ENCODE measurements around the gene UNC13C. TPM values are rescaled to one million over a fixed set of nuclear protein-coding genes. Genes with fewer than 3 reads are reported as not detected.

Gene UNC13C
- polyA plus RNA-seq, 1 donor from 2014 or later: 4.0 TPM

DNA sequence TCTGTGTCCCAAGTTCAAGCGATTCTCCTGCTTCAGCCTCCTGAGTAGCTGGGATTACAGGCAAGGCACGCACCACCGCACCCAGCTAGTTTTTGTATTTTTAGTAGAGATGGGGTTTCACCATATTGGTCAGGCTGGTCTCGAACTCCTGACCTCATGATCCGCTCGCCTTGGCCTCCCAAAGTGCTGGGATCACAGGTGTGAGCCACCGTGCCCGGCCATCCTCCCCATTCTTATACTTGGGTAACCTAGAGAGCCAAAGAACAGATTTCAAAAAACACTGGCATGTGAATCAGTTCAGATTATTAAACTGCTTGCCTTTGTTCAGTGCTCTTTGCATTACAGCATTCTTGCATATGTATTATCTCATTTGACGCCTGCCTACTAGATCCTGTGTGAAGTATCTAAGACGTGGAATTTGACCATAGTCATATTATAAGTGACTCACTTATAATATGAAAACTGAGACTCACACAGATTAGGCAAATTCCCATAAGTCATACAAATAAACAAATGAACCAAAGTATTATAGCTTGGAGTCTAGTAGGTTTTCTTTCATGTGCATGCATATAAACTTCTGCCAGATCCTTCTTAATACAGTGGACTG lies 123.5 kb downstream of the UNC13C start:
- Histone ChIP-seq H3K9me3 (ENCODE audit: low read length) (no peaks in the 10 kb centered on the region), H3K79me2 (replicated peaks; ENCODE audit: insufficient read depth, low read length) (no peaks in the 10 kb centered on the region)
- no peak for TF ChIP-seq TAF1 (IDR thresholded peaks at IDR 0.05; ENCODE audit: low read depth)
- TF ChIP-seq POLR2AphosphoS5 (IDR thresholded peaks at IDR 0.05): no peak
- TF ChIP-seq RAD21 (conservative IDR thresholded peaks at IDR 0.05): no peak

DNA sequence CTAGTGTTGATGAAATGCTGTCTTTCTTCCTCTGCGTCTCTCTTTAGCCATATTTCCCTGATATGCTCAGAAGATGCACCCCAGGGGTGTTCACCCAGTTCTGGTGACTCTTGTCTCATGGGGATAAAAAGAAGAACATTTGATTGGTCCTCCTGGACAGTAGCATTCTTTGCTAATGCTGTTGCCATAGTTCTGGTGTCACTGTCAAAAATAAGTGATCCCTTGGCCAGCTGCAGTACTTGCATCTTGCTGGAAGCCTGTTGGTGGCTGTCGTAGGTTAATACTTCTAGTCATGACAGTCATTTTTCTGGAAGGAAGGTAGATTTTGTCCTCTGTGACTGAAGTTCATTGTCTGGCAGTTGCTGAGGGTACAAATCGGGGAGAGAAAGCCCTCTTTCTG lies 124.5 kb downstream of the UNC13C start:
- Histone ChIP-seq H2AFZ (ENCODE audit: low read depth, low read length) (no peak overlapping the region), H4K20me1 (ENCODE audit: insufficient read depth) (no peaks in the 10 kb centered on the region), H3K27ac (ENCODE audit: low read length) (no peak overlapping the region), H3K4me3 (ENCODE audit: low read length) (no peak overlapping the region), H3K36me3 (ENCODE audit: insufficient read depth, low read length) (no peaks in the 10 kb centered on the region), H3K9me3 (ENCODE audit: low read length) (no peaks in the 10 kb centered on the region), H3K9me2 (ENCODE audit: insufficient read depth, low read length) (no peaks in the 10 kb centered on the region), H3K4me2 (ENCODE audit: low read length) (no peak overlapping the region), H3K27me3 (ENCODE audit: insufficient read depth, low read depth, low read length) (no peaks in the 10 kb centered on the region), H3K9ac (ENCODE audit: low read length) (no peak overlapping the region), H3K79me2 (replicated peaks; ENCODE audit: insufficient read depth, low read length) (no peaks in the 10 kb centered on the region), H3F3A (ENCODE audit: insufficient read depth, low read length, poor library complexity, severe bottlenecking) (no peaks in the 10 kb centered on the region)
- no peak for TF ChIP-seq EP300 (conservative IDR thresholded peaks at IDR 0.05; ENCODE audit: poor library complexity, severe bottlenecking)
- no peak for TF ChIP-seq POLR2AphosphoS5 (IDR thresholded peaks at IDR 0.05)
- TF ChIP-seq, protein P1, sequence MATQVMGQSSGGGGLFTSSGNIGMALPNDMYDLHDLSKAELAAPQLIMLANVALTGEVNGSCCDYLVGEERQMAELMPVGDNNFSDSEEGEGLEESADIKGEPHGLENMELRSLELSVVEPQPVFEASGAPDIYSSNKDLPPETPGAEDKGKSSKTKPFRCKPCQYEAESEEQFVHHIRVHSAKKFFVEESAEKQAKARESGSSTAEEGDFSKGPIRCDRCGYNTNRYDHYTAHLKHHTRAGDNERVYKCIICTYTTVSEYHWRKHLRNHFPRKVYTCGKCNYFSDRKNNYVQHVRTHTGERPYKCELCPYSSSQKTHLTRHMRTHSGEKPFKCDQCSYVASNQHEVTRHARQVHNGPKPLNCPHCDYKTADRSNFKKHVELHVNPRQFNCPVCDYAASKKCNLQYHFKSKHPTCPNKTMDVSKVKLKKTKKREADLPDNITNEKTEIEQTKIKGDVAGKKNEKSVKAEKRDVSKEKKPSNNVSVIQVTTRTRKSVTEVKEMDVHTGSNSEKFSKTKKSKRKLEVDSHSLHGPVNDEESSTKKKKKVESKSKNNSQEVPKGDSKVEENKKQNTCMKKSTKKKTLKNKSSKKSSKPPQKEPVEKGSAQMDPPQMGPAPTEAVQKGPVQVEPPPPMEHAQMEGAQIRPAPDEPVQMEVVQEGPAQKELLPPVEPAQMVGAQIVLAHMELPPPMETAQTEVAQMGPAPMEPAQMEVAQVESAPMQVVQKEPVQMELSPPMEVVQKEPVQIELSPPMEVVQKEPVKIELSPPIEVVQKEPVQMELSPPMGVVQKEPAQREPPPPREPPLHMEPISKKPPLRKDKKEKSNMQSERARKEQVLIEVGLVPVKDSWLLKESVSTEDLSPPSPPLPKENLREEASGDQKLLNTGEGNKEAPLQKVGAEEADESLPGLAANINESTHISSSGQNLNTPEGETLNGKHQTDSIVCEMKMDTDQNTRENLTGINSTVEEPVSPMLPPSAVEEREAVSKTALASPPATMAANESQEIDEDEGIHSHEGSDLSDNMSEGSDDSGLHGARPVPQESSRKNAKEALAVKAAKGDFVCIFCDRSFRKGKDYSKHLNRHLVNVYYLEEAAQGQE (IDR thresholded peaks at IDR 0.05; ENCODE audit: borderline replicate concordance): no peak
- no peak for TF ChIP-seq SMC3 (conservative IDR thresholded peaks at IDR 0.05; ENCODE audit: poor library complexity)

More for the DNA sequence above, 123.5 kb downstream of the UNC13C start:
- H3K27me3 ChIP-seq (ENCODE audit: insufficient read depth, low read depth, low read length): no peaks in the 10 kb centered on the region
- H3K36me3 ChIP-seq (ENCODE audit: insufficient read depth, low read length): no peaks in the 10 kb centered on the region
- H4K20me1 ChIP-seq (ENCODE audit: insufficient read depth): no peaks in the 10 kb centered on the region
- H3K9ac ChIP-seq (ENCODE audit: low read length): no peak overlapping the region
- no peak overlapping the region for H3K27ac ChIP-seq (ENCODE audit: low read length)
- no peak overlapping the region for H3K4me2 ChIP-seq (ENCODE audit: low read length)
- no peak overlapping the region for H3K4me3 ChIP-seq (ENCODE audit: low read length)
- no peaks in the 10 kb centered on the region for H3K9me2 ChIP-seq (ENCODE audit: insufficient read depth, low read length)
- H2AFZ ChIP-seq (ENCODE audit: low read depth, low read length): no peak overlapping the region
- no peaks in the 10 kb centered on the region for H3F3A ChIP-seq (ENCODE audit: insufficient read depth, low read length, poor library complexity, severe bottlenecking)

DNA sequence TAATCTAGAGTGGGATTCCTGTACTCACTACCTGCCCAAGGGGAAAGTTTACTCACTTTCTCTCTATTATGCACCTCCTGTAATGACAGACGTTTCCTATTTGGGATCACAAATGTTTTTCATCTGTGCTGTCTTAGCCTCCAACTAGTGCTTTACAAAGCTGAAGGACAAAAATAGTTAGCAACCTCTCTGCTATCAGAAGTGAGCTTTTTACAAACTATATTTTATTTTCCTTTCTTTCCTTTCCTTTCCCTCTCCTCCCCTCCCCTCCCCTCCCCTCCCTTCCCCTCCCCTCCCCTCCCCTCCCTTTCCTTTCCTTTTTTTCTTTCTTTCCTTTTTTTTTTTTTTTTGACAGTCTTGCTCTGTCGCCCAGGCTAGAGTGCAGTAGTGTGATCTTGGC lies 130.8 kb downstream of the UNC13C start:
- H3K79me2 ChIP-seq (replicated peaks; ENCODE audit: insufficient read depth, low read length): no peaks in the 10 kb centered on the region
- no peaks in the 10 kb centered on the region for H3K9me2 ChIP-seq (ENCODE audit: insufficient read depth, low read length)
- H4K20me1 ChIP-seq (ENCODE audit: insufficient read depth): no peaks in the 10 kb centered on the region
- no peak overlapping the region for H3K9ac ChIP-seq (ENCODE audit: low read length)
- no peak for TF ChIP-seq EZH2 (IDR thresholded peaks at IDR 0.05; ENCODE audit: borderline replicate concordance, insufficient read depth, low read length, poor library complexity, severe bottlenecking)
- no peak for TF ChIP-seq TAF1 (IDR thresholded peaks at IDR 0.05; ENCODE audit: low read depth)
- TF ChIP-seq, protein P2, sequence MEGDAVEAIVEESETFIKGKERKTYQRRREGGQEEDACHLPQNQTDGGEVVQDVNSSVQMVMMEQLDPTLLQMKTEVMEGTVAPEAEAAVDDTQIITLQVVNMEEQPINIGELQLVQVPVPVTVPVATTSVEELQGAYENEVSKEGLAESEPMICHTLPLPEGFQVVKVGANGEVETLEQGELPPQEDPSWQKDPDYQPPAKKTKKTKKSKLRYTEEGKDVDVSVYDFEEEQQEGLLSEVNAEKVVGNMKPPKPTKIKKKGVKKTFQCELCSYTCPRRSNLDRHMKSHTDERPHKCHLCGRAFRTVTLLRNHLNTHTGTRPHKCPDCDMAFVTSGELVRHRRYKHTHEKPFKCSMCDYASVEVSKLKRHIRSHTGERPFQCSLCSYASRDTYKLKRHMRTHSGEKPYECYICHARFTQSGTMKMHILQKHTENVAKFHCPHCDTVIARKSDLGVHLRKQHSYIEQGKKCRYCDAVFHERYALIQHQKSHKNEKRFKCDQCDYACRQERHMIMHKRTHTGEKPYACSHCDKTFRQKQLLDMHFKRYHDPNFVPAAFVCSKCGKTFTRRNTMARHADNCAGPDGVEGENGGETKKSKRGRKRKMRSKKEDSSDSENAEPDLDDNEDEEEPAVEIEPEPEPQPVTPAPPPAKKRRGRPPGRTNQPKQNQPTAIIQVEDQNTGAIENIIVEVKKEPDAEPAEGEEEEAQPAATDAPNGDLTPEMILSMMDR (IDR thresholded peaks at IDR 0.05; ENCODE audit: poor library complexity, severe bottlenecking): no peak
- no peak for TF ChIP-seq SMC3 (conservative IDR thresholded peaks at IDR 0.05; ENCODE audit: poor library complexity)
- TF ChIP-seq, protein P1 (IDR thresholded peaks at IDR 0.05; ENCODE audit: borderline replicate concordance): no peak
- no peak for TF ChIP-seq POLR2AphosphoS5 (IDR thresholded peaks at IDR 0.05)
- no peak for TF ChIP-seq EP300 (conservative IDR thresholded peaks at IDR 0.05; ENCODE audit: poor library complexity, severe bottlenecking)
- TF ChIP-seq RAD21 (conservative IDR thresholded peaks at IDR 0.05): no peak
- TF ChIP-seq MXI1 (conservative IDR thresholded peaks at IDR 0.05; ENCODE audit: poor library complexity, severe bottlenecking): no peak
- H3K27me3 ChIP-seq (ENCODE audit: insufficient read depth, low read depth, low read length): no peaks in the 10 kb centered on the region
- no peak overlapping the region for H3K4me3 ChIP-seq (ENCODE audit: low read length)
- no peak overlapping the region for H2AFZ ChIP-seq (ENCODE audit: low read depth, low read length)
- H3K4me2 ChIP-seq (ENCODE audit: low read length): no peak overlapping the region
- no peak overlapping the region for H3K27ac ChIP-seq (ENCODE audit: low read length)
- no peaks in the 10 kb centered on the region for H3K9me3 ChIP-seq (ENCODE audit: low read length)
- H3F3A ChIP-seq (ENCODE audit: insufficient read depth, low read length, poor library complexity, severe bottlenecking): no peaks in the 10 kb centered on the region
- H3K36me3 ChIP-seq (ENCODE audit: insufficient read depth, low read length): no peaks in the 10 kb centered on the region

Data from neural cell (in vitro differentiated cells).